ENCODE data around the gene HAS3.

DNA sequence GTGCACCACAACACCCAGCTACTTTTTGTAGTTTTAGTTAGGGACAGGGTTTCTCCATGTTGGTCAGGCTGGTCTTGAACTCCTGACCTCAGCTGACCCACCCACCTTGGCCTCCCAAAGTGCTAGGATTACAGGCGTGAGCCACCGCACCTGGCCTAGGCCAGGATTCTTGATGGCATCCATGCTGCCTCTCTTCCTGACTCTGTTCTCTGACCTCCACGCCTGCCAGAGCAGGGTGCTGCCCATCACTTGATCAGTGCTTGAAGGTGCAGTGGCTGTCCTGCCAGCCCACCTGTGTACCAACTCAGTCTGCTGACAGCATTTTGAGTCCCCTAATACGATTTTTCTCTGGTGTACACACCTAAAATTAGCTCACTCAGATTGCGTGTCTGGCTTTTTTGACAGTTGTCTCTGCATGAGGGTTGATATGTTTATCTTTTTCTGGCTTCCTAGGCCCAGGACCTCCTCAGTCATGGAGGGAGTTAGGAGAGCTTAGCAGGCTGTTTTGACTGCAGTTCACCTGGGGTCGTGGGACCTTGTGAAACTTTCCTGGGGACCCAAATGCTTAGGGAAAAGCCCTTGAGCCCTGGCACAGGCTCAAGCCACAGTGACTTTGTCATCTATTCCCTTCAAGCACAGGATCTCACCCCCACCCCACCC lies 5.9 kb downstream of the HAS3 start:
- TF ChIP-seq, protein P1, sequence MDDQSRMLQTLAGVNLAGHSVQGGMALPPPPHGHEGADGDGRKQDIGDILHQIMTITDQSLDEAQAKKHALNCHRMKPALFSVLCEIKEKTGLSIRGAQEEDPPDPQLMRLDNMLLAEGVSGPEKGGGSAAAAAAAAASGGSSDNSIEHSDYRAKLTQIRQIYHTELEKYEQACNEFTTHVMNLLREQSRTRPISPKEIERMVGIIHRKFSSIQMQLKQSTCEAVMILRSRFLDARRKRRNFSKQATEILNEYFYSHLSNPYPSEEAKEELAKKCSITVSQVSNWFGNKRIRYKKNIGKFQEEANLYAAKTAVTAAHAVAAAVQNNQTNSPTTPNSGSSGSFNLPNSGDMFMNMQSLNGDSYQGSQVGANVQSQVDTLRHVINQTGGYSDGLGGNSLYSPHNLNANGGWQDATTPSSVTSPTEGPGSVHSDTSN (CRISPR knock-in tag; IDR thresholded peaks at IDR 0.05), result no peak
- TF ChIP-seq ZNF48 (tag by site-specific recombination; IDR thresholded peaks at IDR 0.05) (no peak), ZNF548 (tag by site-specific recombination; IDR thresholded peaks at IDR 0.05) (no peak), ZNF792 (tag by site-specific recombination; IDR thresholded peaks at IDR 0.05) (no peak), ZNF133 (tag by site-specific recombination; IDR thresholded peaks at IDR 0.05) (no peak)
